A673 (cell line): ENCODE results near the gene SCUBE1. TPM values are rescaled to one million over a fixed set of nuclear protein-coding genes. Genes with fewer than 3 reads are reported as not detected.

ENCODE experiments used
- BruUV-seq: library from RNA; stranded (reverse); fragments of 400-500 nt; replicated peaks from 2 replicates; lab custom pipeline; 2021; lab: Mats Ljungman, UMichigan
- CTCF ChIA-PET: fragments of 300-600 bp; sonication (Branson Sonifier 250); formaldehyde crosslinking; loops from one replicate; lab custom pipeline; 2022; ENCODE audit warnings: antibody characterized with exemption; lab: Charles Lee
- POLR2A ChIA-PET: fragments of 300-600 bp; sonication (Branson Sonifier 250); formaldehyde crosslinking; loops from one replicate; lab custom pipeline; 2022; ENCODE audit warnings: antibody characterized with exemption; ENCODE audit not compliant: low non-redundant PET; lab: Charles Lee
- DNase-seq: peaks from one replicate; pipeline ENCODE4 v3.0.0-alpha.2; 2015; ENCODE audit warnings: low spot score
- H3K27ac ChIP-seq: fragments of 200-600 bp; sonication (generic); 2 replicates; pipeline ENCODE4 v1.5.1; 2016; ENCODE audit warnings: mixed run types, low read depth, mild to moderate bottlenecking, mixed read lengths, antibody characterized with exemption, low read length; ENCODE audit not compliant: poor library complexity, severe bottlenecking
- H3K27me3 ChIP-seq: fragments of 200-600 bp; sonication (generic); replicated peaks from 2 replicates; pipeline ENCODE4 v1.6.1; 2017; ENCODE audit warnings: mixed run types, low read depth, mild to moderate bottlenecking, mixed read lengths, antibody characterized with exemption, low read length; ENCODE audit not compliant: insufficient read depth, poor library complexity
- H3K36me3 ChIP-seq: fragments of 200-600 bp; sonication (generic); 2 replicates; pipeline ENCODE4 v1.6.1; 2016; ENCODE audit warnings: mixed run types, mild to moderate bottlenecking, mixed read lengths, antibody characterized with exemption, low read length; ENCODE audit not compliant: insufficient read depth, poor library complexity, severe bottlenecking
- H3K4me1 ChIP-seq: fragments of 200-600 bp; sonication (generic); 2 replicates; pipeline ENCODE4 v1.6.1; 2017; ENCODE audit warnings: mixed run types, mild to moderate bottlenecking, mixed read lengths, antibody characterized with exemption, low read length; ENCODE audit not compliant: insufficient read depth, poor library complexity, severe bottlenecking
- H3K4me3 ChIP-seq: fragments of 200-600 bp; sonication (generic); 2 replicates; pipeline ENCODE4 v1.5.1; 2016; ENCODE audit warnings: low read depth, mixed run types, mild to moderate bottlenecking, mixed read lengths, low read length; ENCODE audit not compliant: poor library complexity, severe bottlenecking
- H3K9me3 ChIP-seq: fragments of 200-600 bp; sonication (generic); 2 replicates; pipeline ENCODE4 v1.6.1; 2016; ENCODE audit warnings: mixed run types, low read depth, mild to moderate bottlenecking, mixed read lengths, antibody characterized with exemption, low read length; ENCODE audit not compliant: poor library complexity, severe bottlenecking
- CTCF ChIP-seq: fragments of 300-800, 200-600 bp; sonication (generic); conservative IDR thresholded peaks from 2 replicates; pipeline ENCODE4 v1.5.1; 2017; ENCODE audit warnings: low read depth, mild to moderate bottlenecking, antibody characterized with exemption, low read length, moderate library complexity, mixed read lengths
- EZH2 ChIP-seq: fragments of 200-600 bp; sonication (generic); IDR thresholded peaks from 2 replicates; pipeline ENCODE4 v1.6.1; 2017; ENCODE audit warnings: borderline replicate concordance, low read depth, mild to moderate bottlenecking, mixed read lengths, antibody characterized with exemption, low read length; ENCODE audit not compliant: poor library complexity, severe bottlenecking
- intact Hi-C: fragments of 100-400 bp; cut with micrococcal nuclease; formaldehyde crosslinking; loops from one replicate; pipeline ENCODE4 v1.10.0; 2022; ENCODE audit not compliant: unreplicated experiment
- total RNA-seq: library from RNA; stranded (reverse); gene quantifications from 2 replicates; pipeline ENCODE4 v1.2.3, GENCODE V29; 2021

SCUBE1 gene
- total RNA-seq, 1 experiment from 2014 or later = 0.24 TPM

GRCh38 chr22:43213051-43213450 is 130.1 kb downstream of the SCUBE1 start:
- POLR2A ChIA-PET = no interaction called here

GRCh38 chr22:43212434-43212952 is 130.7 kb downstream of the SCUBE1 start:
- TF ChIP-seq EZH2 (no peak), CTCF (no peak)
- BruUV-seq = no TSS peak
- intact Hi-C loops = no loop called here
- Histone ChIP-seq H3K4me3 (no peak overlapping the region), H3K27ac (no peak overlapping the region), H3K27me3 (no peaks in the 10 kb centered on the region), H3K4me1 (no peaks in the 10 kb centered on the region), H3K36me3 (no peaks in the 10 kb centered on the region), H3K9me3 (no peaks in the 10 kb centered on the region)
- ChIA-PET CTCF (no interaction called here), POLR2A (no interaction called here)
- no peak for DNase-seq

More at GRCh38 chr22:43213051-43213450, 130.1 kb downstream of the SCUBE1 start:
- H3K4me1 ChIP-seq = no peaks in the 10 kb centered on the region
- BruUV-seq = no TSS peak
- CTCF ChIA-PET = no interaction called here
- no peaks in the 10 kb centered on the region for H3K27me3 ChIP-seq
- no peaks in the 10 kb centered on the region for H3K9me3 ChIP-seq
- TF ChIP-seq CTCF = no peak
- TF ChIP-seq EZH2 = no peak
- no peak overlapping the region for H3K4me3 ChIP-seq
- no peak for DNase-seq
- H3K27ac ChIP-seq = no peak overlapping the region
- intact Hi-C loops = no loop called here
- no peaks in the 10 kb centered on the region for H3K36me3 ChIP-seq

- Histone ChIP-seq H3K9me3 (no peaks in the 10 kb centered on the region), H3K27ac (no peak overlapping the region), H3K36me3 (no peaks in the 10 kb centered on the region), H3K4me1 (no peaks in the 10 kb centered on the region), H3K27me3 (no peaks in the 10 kb centered on the region), H3K4me3 (no peak overlapping the region)
- CTCF ChIA-PET = no interaction called here
- BruUV-seq = no TSS peak
- TF ChIP-seq EZH2 (no peak), CTCF (no peak)
- intact Hi-C loops = no loop called here
- POLR2A ChIA-PET = no interaction called here
- DNase-seq = no peak
Measured at GRCh38 chr22:43211941-43212433, 131.2 kb downstream of the SCUBE1 start.
